ENCODE data around the gene KRTAP10-8.

KRTAP10-8 gene

DNA sequence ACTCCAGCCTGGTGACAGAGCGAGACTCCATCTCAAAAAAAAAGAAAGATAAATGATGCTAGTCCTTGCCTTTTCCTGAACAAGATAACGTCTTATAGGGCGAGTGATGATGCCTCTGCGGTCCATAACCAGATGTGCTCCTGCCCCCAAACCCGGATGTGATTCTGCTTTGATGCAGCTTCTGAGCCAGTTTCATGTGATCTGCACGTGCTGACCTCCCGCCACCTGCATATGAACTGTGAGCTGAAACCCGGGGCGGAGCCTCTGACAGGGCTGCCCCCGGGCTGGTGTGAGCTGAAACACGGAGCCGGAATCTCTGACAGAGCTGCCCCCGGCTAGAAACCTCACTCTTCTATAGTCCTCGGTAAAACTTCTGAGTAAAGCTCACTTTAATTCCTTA lies 41.2 kb downstream of the KRTAP10-8 start:
- H3K4me3 ChIP-seq (ENCODE audit: low read depth, low read length), result no peak overlapping the region
- no peak overlapping the region for H3K27ac ChIP-seq
- H3K9me3 ChIP-seq (ENCODE audit: severe bottlenecking), result peaks cover 9% of the 10 kb centered on the region
- DNase-seq, result no peak
- H3K36me3 ChIP-seq, result no peaks in the 10 kb centered on the region
- H3K27me3 ChIP-seq (ENCODE audit: insufficient read depth, low read depth, severe bottlenecking), result no peaks in the 10 kb centered on the region
- TF ChIP-seq, protein P1, sequence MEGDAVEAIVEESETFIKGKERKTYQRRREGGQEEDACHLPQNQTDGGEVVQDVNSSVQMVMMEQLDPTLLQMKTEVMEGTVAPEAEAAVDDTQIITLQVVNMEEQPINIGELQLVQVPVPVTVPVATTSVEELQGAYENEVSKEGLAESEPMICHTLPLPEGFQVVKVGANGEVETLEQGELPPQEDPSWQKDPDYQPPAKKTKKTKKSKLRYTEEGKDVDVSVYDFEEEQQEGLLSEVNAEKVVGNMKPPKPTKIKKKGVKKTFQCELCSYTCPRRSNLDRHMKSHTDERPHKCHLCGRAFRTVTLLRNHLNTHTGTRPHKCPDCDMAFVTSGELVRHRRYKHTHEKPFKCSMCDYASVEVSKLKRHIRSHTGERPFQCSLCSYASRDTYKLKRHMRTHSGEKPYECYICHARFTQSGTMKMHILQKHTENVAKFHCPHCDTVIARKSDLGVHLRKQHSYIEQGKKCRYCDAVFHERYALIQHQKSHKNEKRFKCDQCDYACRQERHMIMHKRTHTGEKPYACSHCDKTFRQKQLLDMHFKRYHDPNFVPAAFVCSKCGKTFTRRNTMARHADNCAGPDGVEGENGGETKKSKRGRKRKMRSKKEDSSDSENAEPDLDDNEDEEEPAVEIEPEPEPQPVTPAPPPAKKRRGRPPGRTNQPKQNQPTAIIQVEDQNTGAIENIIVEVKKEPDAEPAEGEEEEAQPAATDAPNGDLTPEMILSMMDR (IDR thresholded peaks at IDR 0.05; ENCODE audit: low read depth, low read length), result no peak

DNA sequence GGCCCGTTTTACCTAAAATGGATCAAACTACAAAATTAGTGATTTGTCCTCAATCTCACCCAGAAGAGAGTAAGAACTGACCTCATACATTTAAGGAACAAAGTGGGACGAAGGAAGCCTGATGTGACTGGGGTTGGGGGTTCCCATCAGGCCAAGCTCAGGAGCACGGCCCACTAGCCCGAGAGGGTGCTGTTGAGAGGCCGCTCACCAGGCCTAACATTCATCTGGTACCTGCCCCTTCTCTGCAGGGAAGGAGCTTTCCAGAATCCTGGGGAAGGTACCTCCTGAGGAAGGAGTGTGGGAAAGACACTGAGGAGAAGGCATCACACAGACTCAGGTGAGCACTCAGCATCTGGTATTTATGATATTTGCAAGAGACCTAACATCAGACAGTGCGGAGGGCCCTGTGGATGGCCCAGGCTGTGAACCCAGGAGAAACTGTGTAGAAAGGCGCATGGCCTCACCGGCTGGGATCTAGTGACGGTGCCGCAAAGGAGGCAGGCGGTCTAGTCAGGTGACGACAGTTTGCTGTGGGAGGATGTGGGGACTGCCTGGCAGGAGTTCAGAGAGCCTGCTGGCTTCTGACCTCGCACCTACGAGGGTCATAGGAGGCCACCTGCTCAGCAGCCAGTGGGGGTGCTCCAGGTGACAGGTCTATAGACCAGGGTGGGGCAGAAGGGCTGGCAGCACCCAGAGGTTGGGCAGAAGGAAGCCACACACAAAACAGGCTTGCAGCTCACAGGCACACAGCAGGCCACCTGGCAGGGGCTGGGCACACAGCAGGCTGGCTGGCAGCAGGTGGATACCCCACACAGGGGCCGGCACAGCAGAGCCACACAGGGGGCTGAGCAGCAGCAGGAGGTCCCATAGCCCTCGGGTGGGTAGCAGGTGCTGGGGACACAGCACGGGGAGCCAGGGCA lies 42.0 kb downstream of the KRTAP10-8 start:
- no peak for DNase-seq
- peaks cover 9% of the 10 kb centered on the region for H3K9me3 ChIP-seq (ENCODE audit: severe bottlenecking)
- no peaks in the 10 kb centered on the region for H3K27me3 ChIP-seq (ENCODE audit: insufficient read depth, low read depth, severe bottlenecking)
- H3K27ac ChIP-seq, result no peak overlapping the region
- no peaks in the 10 kb centered on the region for H3K36me3 ChIP-seq
- TF ChIP-seq, protein P1 (IDR thresholded peaks at IDR 0.05; ENCODE audit: low read depth, low read length), result no peak
- no peak overlapping the region for H3K4me3 ChIP-seq (ENCODE audit: low read depth, low read length)

DNA sequence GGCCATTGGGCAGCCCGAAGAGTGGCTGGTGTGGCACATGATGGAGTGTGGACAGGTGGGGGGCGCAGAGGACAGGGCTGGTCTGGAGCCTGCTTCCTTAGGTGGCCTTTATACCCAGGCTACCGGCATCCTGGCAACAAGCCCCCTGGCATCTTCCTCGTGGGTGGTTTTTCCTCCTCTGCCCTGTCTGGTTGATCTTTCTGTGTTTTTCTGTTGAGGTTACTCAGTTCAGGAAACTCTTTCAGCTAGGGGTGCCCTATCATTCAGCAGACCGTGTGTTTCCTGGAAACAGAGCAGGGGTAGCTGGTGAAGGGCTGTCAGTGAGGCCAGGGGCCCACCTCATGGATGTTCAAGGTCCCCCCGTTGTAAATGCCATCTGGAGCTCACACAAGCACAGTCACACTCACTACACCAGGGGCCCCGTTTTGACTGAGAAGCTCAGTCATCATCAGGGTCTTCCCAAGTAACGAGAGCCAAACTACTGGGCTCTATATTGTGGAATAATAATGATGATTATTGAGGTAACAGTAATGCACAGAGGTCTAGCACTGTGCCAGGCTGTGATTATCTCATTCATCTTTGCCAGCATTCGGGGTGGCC lies 42.8 kb downstream of the KRTAP10-8 start, which contains the start of gene KRTAP12-4:
Gene KRTAP12-4, minus strand, starts transcription at position 84 of the 600 bp plus-strand sequence. Its CDS starts 45 bp downstream, at position 39.
- Histone ChIP-seq H3K27ac (no peak within 1 kb of the TSS), H3K36me3 (no peaks in the 10 kb centered on the region), H3K27me3 (ENCODE audit: insufficient read depth, low read depth, severe bottlenecking) (no peaks in the 10 kb centered on the region), H3K9me3 (ENCODE audit: severe bottlenecking) (peaks cover 9% of the 10 kb centered on the region), H3K4me3 (ENCODE audit: low read depth, low read length) (no peak within 1 kb of the TSS)
- TF ChIP-seq, protein P1 (IDR thresholded peaks at IDR 0.05; ENCODE audit: low read depth, low read length), result no peak
- DNase-seq, result no peak

DNA sequence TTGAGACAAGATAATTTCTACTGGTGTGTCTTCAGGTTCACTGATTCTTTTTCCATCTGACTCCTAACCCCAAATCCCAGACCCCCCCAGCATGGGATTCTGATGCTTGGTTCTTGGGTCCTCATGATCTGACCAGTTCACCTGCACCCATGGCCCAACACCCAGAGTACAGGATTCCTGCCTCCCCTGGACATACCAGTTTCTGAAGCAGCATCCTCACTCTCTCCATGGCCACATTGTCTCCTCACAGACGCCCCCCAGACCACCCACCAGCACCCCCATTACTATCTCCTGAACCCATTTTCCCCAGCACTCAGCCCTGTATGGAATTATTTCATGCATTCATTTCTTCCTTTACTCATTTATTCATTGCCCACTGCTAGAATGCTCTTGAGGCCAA lies 45.0 kb downstream of the KRTAP10-8 start:
- no peak overlapping the region for H3K4me3 ChIP-seq (ENCODE audit: low read depth, low read length)
- peaks cover 13% of the 10 kb centered on the region for H3K9me3 ChIP-seq (ENCODE audit: severe bottlenecking)

DNA sequence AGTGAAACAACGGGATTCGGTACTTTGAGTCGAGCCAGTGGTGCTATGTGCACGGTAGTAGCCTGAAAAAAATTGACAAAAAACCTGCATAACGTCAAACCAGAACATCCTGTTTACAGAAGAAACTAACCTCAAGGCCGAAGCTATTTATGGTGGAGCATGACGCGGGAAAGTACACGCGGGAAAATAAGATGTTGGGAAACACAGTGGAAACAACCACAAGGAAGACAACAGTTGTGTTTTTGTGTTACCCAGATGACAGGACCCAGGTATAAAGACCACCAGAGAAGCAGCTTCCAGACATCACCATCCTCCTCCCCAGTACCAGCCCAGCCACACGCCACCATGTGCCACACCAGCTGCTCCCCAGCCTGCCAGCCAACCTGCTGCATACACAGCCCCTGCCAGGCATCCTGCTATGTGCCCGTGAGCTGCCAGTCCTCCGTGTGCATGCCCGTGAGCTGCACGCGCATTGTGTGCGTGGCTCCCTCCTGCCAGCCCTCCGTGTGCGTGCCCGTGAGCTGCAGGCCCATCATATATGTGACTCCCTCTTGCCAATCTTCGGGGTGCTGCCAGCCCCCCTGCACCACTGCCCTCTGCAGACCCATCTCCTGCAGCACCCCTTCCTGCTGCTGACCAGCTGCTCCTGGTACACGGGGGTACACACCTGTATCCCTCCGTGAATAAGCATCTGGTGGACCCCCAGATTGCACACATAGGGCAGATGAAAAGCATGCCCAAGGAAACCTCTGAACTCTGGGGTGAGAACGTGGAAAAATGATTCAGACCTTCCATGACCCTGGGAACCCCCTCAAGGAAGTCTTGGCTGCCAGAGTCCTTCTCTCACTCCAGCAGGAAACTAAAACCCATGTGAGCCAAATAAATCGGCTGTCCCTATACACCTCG lies 46.0 kb downstream of the KRTAP10-8 start, which contains the start of gene KRTAP12-3:
Gene KRTAP12-3, plus strand, starts transcription at position 298 of the 906 bp plus-strand sequence. Its CDS starts 48 bp downstream, at position 346.
- DNase-seq, result no peak
- TF ChIP-seq, protein P1 (IDR thresholded peaks at IDR 0.05; ENCODE audit: low read depth, low read length), result no peak
- Histone ChIP-seq H3K27me3 (ENCODE audit: insufficient read depth, low read depth, severe bottlenecking) (no peaks in the 10 kb centered on the region), H3K4me3 (ENCODE audit: low read depth, low read length) (no peak within 1 kb of the TSS), H3K9me3 (ENCODE audit: severe bottlenecking) (peaks cover 13% of the 10 kb centered on the region), H3K27ac (no peak within 1 kb of the TSS), H3K36me3 (no peaks in the 10 kb centered on the region)

More for the DNA sequence above, 45.0 kb downstream of the KRTAP10-8 start:
- no peak overlapping the region for H3K27ac ChIP-seq
- no peak for DNase-seq
- TF ChIP-seq, protein P1 (IDR thresholded peaks at IDR 0.05; ENCODE audit: low read depth, low read length), result no peak
- no peaks in the 10 kb centered on the region for H3K36me3 ChIP-seq
- H3K27me3 ChIP-seq (ENCODE audit: insufficient read depth, low read depth, severe bottlenecking), result no peaks in the 10 kb centered on the region

All from WERI-Rb-1 (cell line).